GM21447 (cell line): ENCODE data around the gene RNASET2.
"Not testable (repeated sequence)": the region's sequence is repeated elsewhere in the genome, so short reads cannot be mapped to it uniquely, and the experiment has no call there.

Experiments
- ATAC-seq: cut with Tn5 transposase; IDR thresholded peaks from one replicate; pipeline ENCODE4 v1.9.1; 2021; ENCODE audit not compliant: unreplicated experiment

Gene RNASET2

GRCh38 chr6:166929542-166930189 lies 26.7 kb downstream of the RNASET2 start:
- no peak for ATAC-seq

GRCh38 chr6:166928644-166929541 lies 27.5 kb downstream of the RNASET2 start:
- ATAC-seq: no peak

- ATAC-seq: no peak
Measured at GRCh38 chr6:166927935-166928643, 28.3 kb downstream of the RNASET2 start.

GRCh38 chr6:166927240-166927934 lies 29.0 kb downstream of the RNASET2 start:
- no peak for ATAC-seq

GRCh38 chr6:166926748-166927147 lies 29.6 kb downstream of the RNASET2 start:
- no peak for ATAC-seq

- no peak for ATAC-seq
Measured at GRCh38 chr6:166925141-166925996, 31.0 kb downstream of the RNASET2 start.

GRCh38 chr6:166924531-166924930 lies 31.8 kb downstream of the RNASET2 start:
- no peak for ATAC-seq

GRCh38 chr6:166922937-166923336 lies 33.4 kb downstream of the RNASET2 start:
- no peak for ATAC-seq

- no peak for ATAC-seq
Measured at GRCh38 chr6:166921570-166921969, 34.8 kb downstream of the RNASET2 start.

- ATAC-seq: no peak
Measured at GRCh38 chr6:166916824-166917223, 39.5 kb downstream of the RNASET2 start.

- not testable (repeated sequence) for ATAC-seq
Measured at GRCh38 chr6:166915484-166915883, 40.9 kb downstream of the RNASET2 start.

- not testable (repeated sequence) for ATAC-seq
Measured at GRCh38 chr6:166914952-166915351, 41.4 kb downstream of the RNASET2 start.

- no peak for ATAC-seq
Measured at GRCh38 chr6:166911248-166911677, 45.1 kb downstream of the RNASET2 start.

GRCh38 chr6:166910601-166911000 lies 45.7 kb downstream of the RNASET2 start:
- no peak for ATAC-seq

GRCh38 chr6:166908811-166909210 lies 47.5 kb downstream of the RNASET2 start:
- ATAC-seq: no peak

GRCh38 chr6:166907871-166908806 lies 48.2 kb downstream of the RNASET2 start:
- ATAC-seq: no peak

GRCh38 chr6:166907373-166907841 lies 48.9 kb downstream of the RNASET2 start:
- ATAC-seq: peak; percentile 92

- no peak for ATAC-seq
Measured at GRCh38 chr6:166906376-166907044, 49.8 kb downstream of the RNASET2 start.
